Common myeloid progenitor, CD34-positive (primary cell): ENCODE results near the gene FEM1B.

Experiments
- CTCF ChIA-PET: fragments of 350-600 bp; sonication (Branson Sonifier 250); formaldehyde crosslinking; loops from one replicate; lab custom pipeline; 2021; ENCODE audit warnings: antibody characterized with exemption; lab: Charles Lee
- POLR2A ChIA-PET: fragments of 350-600 bp; sonication (Branson Sonifier 250); formaldehyde crosslinking; loops from one replicate; lab custom pipeline; 2021; ENCODE audit warnings: antibody characterized with exemption; lab: Charles Lee
- DNase-seq, 3 donors: peaks; one replicate each; pipeline versions ENCODE4 v3.0.0 to v3.0.0-alpha.2; 2013
- H3K27ac ChIP-seq, 2 experiments: 1 replicate in 1 of 2; 2 replicates in 1 of 2; pipeline ENCODE4 v1.7.0; 2013; ENCODE audit warnings: inconsistent platforms in 2 of 2, low read length in 2 of 2, mild to moderate bottlenecking in 2 of 2, low read depth in 1 of 2, moderate library complexity in 1 of 2; ENCODE audit not compliant: severe bottlenecking in 2 of 2, insufficient read depth in 1 of 2, poor library complexity in 1 of 2
- H3K27me3 ChIP-seq, 5 experiments: replicated peaks in 2 of 5; 1 replicate in 3 of 5; 2 replicates in 2 of 5; pipeline versions ENCODE4 v1.6.1 to v1.7.0; 2013; ENCODE audit warnings: low read length in 4 of 5, mild to moderate bottlenecking in 2 of 5, moderate library complexity in 2 of 5, inconsistent platforms in 1 of 5; ENCODE audit not compliant: insufficient read depth in 5 of 5, control insufficient read depth in 4 of 5
- H3K36me3 ChIP-seq, 4 experiments: 1 replicate in 2 of 4; 2 replicates in 2 of 4; pipeline versions ENCODE4 v1.6.1 to v1.7.0; 2013; ENCODE audit warnings: low read length in 3 of 4, control low read depth in 1 of 4, mild to moderate bottlenecking in 1 of 4; ENCODE audit not compliant: control insufficient read depth in 4 of 4, insufficient read depth in 4 of 4
- H3K4me1 ChIP-seq, 4 experiments: 1 replicate in 3 of 4; 2 replicates in 1 of 4; pipeline versions ENCODE4 v1.6.1 to v1.7.1; 2013; ENCODE audit warnings: low read length in 3 of 4, mild to moderate bottlenecking in 3 of 4, control low read depth in 1 of 4, inconsistent platforms in 1 of 4, moderate library complexity in 1 of 4; ENCODE audit not compliant: control insufficient read depth in 4 of 4, insufficient read depth in 4 of 4; ENCODE audit errors: control extremely low read depth in 1 of 4
- H3K4me3 ChIP-seq, 7 experiments: 1 replicate in 4 of 7; 2 replicates in 3 of 7; pipeline versions ENCODE4 v1.5.1 to v1.7.0; 2013; ENCODE audit warnings: mild to moderate bottlenecking in 7 of 7, low read length in 6 of 7, moderate library complexity in 6 of 7, inconsistent platforms in 2 of 7, low read depth in 2 of 7, control low read depth in 1 of 7; ENCODE audit not compliant: insufficient read depth in 4 of 7, control insufficient read depth in 1 of 7; ENCODE audit errors: extremely low read depth in 1 of 7
- H3K9me3 ChIP-seq, 5 experiments: 1 replicate in 4 of 5; 2 replicates in 1 of 5; pipeline versions ENCODE4 v1.6.1 to v1.7.1; 2013; ENCODE audit warnings: low read length in 4 of 5, mild to moderate bottlenecking in 2 of 5, inconsistent platforms in 1 of 5, low read depth in 1 of 5, moderate library complexity in 1 of 5; ENCODE audit not compliant: control insufficient read depth in 4 of 5, insufficient read depth in 2 of 5; ENCODE audit errors: control extremely low read depth in 1 of 5
- WGBS: methylation state at CpG from one replicate; pipeline ENCODE4 v1.1.5; 2013; ENCODE audit not compliant: insufficient coverage; 5-methylcytosine and 5-hydroxymethylcytosine counted together

The FEM1B gene

DNA sequence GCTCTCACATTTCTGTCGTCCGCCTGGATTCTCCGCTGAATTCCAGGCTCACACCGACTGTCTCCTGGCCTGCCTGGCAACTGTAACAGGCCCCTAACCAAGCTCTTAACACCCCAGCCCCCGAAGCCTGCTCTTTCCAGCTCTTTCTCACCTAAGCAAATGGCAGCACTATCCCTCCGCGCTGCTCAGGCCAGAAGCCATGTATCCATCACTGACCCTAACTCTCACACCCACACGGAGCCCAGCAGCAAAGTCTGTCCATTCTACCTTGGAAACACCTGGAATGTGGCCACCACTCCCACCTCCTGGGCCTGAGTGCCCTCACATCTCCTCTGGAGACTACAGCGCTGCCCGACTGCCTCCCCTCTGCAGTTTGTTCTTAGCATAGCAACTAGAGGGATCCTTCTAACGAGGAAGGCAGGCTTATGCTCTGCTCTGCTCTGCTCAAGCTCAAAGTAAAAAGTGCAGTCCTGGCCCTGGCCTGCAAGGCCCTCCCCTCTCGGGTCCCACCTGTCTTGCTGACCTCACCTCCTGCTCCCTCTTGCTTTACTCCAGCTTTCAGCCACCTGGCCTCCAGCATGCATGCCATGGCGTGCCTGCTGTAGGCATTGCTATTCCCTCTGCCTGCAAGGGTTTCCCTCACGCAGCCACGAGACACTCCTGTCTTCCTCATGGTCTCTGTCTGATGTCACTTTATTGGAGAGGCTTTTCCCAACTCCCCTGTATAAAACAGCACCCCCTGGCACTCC lies 27.2 kb downstream of the FEM1B start:
- Histone ChIP-seq H3K27me3 (no peaks in the 10 kb centered on the region), H3K27ac (no peak overlapping the region), H3K36me3 (no peaks in the 10 kb centered on the region), H3K4me3 (no peak overlapping the region), H3K4me1 (peaks cover 0 to 11% (median 9%) of the 10 kb centered on the region in 4 experiments), H3K9me3 (no peaks in the 10 kb centered on the region)
- POLR2A ChIA-PET, result no interaction called here
- 94% methylated on average over 14 of the region's 15 CpGs for WGBS
- DNase-seq, result no peak
- CTCF ChIA-PET, result interaction anchor here (0.9 to 4.5 kb wide), 10 partner anchors 11 to 78 kb away, joined by 3 to 107 read pairs (median 5); no protein-coding TSS in a partner anchor

DNA sequence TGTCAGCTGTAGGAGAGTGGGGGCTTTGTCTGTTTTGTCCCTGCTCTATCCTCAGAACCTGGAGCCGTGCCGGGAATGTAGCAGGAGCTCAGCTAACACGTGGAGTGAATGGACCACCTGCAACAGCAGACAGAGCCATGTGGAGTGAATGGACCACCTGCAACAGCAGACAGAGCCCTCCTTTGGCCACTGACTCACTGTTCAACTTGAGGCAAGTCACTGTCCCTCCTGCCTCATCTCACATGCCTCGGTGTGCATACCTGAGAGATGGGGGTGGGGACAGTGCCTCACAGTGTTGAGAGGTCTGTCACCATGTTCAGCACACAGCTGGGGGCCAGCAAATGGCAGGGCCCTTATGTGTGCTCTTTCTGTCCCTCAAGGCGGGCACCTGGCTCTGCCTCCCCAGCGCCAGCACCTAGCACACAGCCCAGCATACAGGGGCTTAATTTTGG lies 27.9 kb downstream of the FEM1B start:
- ChIA-PET CTCF (interaction anchor here (1.0 to 4.5 kb wide), 9 partner anchors 10 to 77 kb away, joined by 3 to 107 read pairs (median 6); no protein-coding TSS in a partner anchor), POLR2A (no interaction called here)
- Histone ChIP-seq H3K4me1 (peaks cover 0 to 11% (median 9%) of the 10 kb centered on the region in 4 experiments), H3K36me3 (no peaks in the 10 kb centered on the region), H3K27me3 (no peaks in the 10 kb centered on the region), H3K4me3 (no peak overlapping the region), H3K27ac (no peak overlapping the region), H3K9me3 (no peaks in the 10 kb centered on the region)
- 85% methylated on average over 5 of the region's 6 CpGs for WGBS
- no peak for DNase-seq

DNA sequence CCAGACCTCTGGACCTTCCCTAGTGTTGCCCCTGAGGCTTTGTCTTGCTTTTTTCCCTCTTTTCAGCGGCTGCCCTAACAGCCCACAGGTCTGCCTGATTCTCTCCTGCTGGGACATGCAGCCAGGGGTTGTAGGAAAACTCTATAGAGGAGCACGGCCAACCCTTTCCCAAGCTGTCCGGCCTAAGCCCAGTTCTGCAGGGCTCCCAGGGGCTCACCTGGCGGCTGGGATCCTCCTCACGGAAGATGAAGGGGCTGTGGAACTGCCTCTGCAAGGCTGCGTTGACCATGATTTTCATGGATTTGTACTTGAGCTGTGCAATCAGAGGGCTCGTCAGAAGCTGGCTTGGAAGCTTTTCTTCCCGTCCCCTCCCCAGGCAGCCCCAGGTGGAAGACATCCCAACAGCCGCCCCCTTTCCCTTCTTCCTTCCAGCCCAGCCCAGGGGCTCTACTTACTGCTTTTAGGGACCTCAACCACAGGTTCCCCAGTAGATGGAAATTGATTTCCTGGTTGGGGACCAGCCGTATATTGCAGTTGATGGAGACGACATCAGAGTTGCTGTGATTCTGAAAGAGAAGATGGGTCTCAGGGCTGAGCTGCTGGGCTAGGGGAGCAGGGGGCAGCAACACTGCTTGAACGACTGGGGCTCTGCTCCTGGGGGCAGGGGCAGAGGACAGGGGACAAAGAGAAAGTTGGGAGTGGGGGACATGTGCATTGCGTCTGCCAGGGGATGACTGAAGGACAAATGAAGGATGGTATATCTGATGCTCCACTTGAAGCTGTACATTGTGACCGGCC lies 29.8 kb downstream of the FEM1B start:
- CTCF ChIA-PET, result interaction anchor here (0.5 to 4.5 kb wide), 35 partner anchors 8 to 601 kb away, joined by 3 to 107 read pairs (median 4); no protein-coding TSS in a partner anchor
- no peak for DNase-seq
- Histone ChIP-seq H3K4me3 (no peak overlapping the region), H3K36me3 (no peaks in the 10 kb centered on the region), H3K27ac (no peak overlapping the region), H3K4me1 (peaks cover 0 to 11% (median 4%) of the 10 kb centered on the region in 4 experiments), H3K27me3 (no peaks in the 10 kb centered on the region), H3K9me3 (no peaks in the 10 kb centered on the region)
- POLR2A ChIA-PET, result interaction anchor here (1.0 to 1.2 kb wide), 2 partner anchors 29 to 45 kb away, joined by 4 to 6 read pairs; partner anchors contain the start of gene FEM1B
- WGBS, result 84% methylated on average over 11 of the region's 14 CpGs

DNA sequence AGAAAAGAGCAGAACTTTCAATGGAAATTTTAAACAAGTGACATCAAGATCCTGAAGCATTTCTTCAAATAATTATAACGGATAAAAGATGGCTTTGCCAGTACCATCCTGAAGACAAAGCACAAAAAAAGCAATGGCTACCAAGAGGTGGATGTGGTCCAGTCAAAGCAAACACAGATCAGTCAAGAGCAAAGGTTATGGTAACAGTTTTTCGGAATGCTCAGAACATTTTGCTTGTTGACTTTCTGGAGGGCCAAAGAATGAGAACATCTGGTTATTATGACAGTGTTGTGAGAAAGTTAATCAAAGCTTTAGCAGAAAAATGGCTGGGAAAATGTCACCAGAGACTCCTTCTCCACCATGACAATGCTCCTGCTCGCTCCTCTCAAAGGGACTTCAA lies 31.5 kb downstream of the FEM1B start:
- H3K27me3 ChIP-seq, result no peaks in the 10 kb centered on the region
- no peak overlapping the region for H3K27ac ChIP-seq
- peaks cover 0 to 11% (median 4%) of the 10 kb centered on the region in 4 experiments for H3K4me1 ChIP-seq
- no peak overlapping the region for H3K4me3 ChIP-seq
- 88% methylated on average over 1 of the region's 3 CpGs for WGBS
- CTCF ChIA-PET, result interaction anchor here (0.9 to 1.3 kb wide), 2 partner anchors 37 to 71 kb away, joined by 3 read pairs; no protein-coding TSS in a partner anchor
- no peak for DNase-seq
- H3K9me3 ChIP-seq, result no peaks in the 10 kb centered on the region
- no peaks in the 10 kb centered on the region for H3K36me3 ChIP-seq
- POLR2A ChIA-PET, result interaction anchor here (0.6 kb wide), 1 partner anchor 56 kb away, joined by 4 read pairs; no protein-coding TSS in a partner anchor

DNA sequence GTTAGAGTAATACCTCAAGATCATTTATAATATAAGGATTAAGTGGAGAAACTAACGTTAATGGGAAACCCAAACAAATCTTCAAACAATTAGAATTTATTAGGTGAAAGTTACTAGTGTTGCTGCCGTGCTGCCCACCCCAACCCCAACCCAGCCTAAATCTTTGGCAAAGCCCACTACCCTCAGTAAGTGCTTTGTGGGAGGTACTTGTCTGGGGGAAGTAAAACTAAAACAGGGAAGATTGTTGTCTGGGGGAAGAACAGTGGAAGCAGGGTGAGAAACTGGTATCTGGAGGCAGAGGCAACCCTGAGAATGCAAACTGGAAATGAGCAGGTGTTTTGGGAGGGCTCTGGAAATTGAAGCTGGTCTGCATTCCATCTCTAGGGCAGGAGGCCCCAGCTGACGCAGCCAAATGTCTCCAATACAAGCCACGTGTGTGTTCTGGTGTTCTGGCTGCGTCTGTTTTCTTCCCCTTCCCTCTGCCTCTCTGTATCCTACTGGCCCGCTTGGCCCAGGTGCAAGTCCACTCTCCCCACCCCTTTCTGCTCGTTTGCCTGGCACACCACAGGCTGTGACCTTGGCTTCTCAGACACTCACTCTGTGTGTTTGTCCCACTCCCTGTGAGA lies 32.7 kb downstream of the FEM1B start:
- H3K36me3 ChIP-seq, result no peaks in the 10 kb centered on the region
- no peak overlapping the region for H3K4me3 ChIP-seq
- H3K9me3 ChIP-seq, result no peaks in the 10 kb centered on the region
- no peak overlapping the region for H3K27ac ChIP-seq
- H3K27me3 ChIP-seq, result no peaks in the 10 kb centered on the region
- H3K4me1 ChIP-seq, result peaks cover 0 to 11% (median 4%) of the 10 kb centered on the region in 4 experiments
- ChIA-PET POLR2A (interaction anchor here (0.6 kb wide), 1 partner anchor 154 kb away, joined by 3 read pairs; no protein-coding TSS in a partner anchor), CTCF (interaction anchor here (0.8 to 1.1 kb wide), 2 partner anchors 10 to 239 kb away, joined by 3 to 4 read pairs; no protein-coding TSS in a partner anchor)
- no peak for DNase-seq
- WGBS, result 86% methylated on average over 5 of the region's 7 CpGs

DNA sequence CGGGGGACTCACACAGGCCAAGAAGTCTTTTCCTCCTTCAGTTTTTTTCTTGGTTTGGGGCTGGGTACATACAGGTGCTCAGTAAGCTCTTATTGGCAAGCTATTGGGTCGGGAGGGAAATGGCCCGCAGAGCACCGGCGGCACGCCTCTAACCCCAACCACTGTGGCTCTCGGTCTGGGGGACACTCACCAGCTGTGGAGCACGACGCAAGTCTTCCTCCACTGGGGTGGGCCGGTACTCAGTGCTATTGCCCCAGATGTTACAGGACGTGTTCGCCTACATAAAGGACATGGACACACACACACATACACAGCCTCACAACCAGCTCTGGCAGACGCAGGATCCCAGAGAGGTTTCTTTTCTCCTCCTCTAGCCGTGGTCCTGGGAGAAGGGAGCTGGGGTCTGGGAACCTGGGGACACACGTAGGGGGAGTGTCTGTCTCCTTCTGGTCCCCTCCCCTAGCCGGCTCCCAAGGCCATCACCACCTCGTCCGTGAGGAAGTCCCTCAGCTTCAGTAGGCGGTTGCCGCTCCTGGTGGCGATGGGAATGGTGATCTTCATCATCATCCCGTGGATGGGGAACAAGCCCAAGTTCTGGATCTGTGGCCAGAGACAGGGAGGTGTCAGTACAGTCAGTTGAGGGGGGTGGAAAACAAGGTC lies 33.4 kb downstream of the FEM1B start:
- H3K4me3 ChIP-seq, result no peak overlapping the region
- no peak for DNase-seq
- WGBS, result 94% methylated on average over 18 of the region's 22 CpGs
- ChIA-PET CTCF (interaction anchor here (0.8 to 1.6 kb wide), 5 partner anchors 10 to 239 kb away, joined by 3 to 4 read pairs (median 3); no protein-coding TSS in a partner anchor), POLR2A (interaction anchor here (0.6 kb wide), 1 partner anchor 154 kb away, joined by 3 read pairs; no protein-coding TSS in a partner anchor)
- H3K9me3 ChIP-seq, result no peaks in the 10 kb centered on the region
- H3K4me1 ChIP-seq, result peaks cover 0 to 12% (median 9%) of the 10 kb centered on the region in 4 experiments
- H3K27ac ChIP-seq, result no peak overlapping the region
- H3K27me3 ChIP-seq, result no peaks in the 10 kb centered on the region
- no peaks in the 10 kb centered on the region for H3K36me3 ChIP-seq
